Measurements from ENCODE around the gene NFIA. TPM values are rescaled to one million over a fixed set of nuclear protein-coding genes. Genes with fewer than 3 reads are reported as not detected.

Gene NFIA
- total RNA-seq, 1 donor from 2014 or later, result 2.1 TPM

GRCh38 chr1:61208831-61209230 lies 126.5 kb downstream of the NFIA start:
- DNase-seq (ENCODE audit: low read depth), result no peak

GRCh38 chr1:61210435-61211154 lies 128.2 kb downstream of the NFIA start:
- DNase-seq (ENCODE audit: low read depth), result no peak

- no peak for DNase-seq (ENCODE audit: low read depth)
Measured at GRCh38 chr1:61213245-61214011, 131.1 kb downstream of the NFIA start.

GRCh38 chr1:61215119-61215518 lies 132.8 kb downstream of the NFIA start:
- no peak for DNase-seq (ENCODE audit: low read depth)

- no peak for DNase-seq (ENCODE audit: low read depth)
Measured at GRCh38 chr1:61215676-61216289, 133.4 kb downstream of the NFIA start.

- DNase-seq (ENCODE audit: low read depth), result no peak
Measured at GRCh38 chr1:61220536-61220935, 138.2 kb downstream of the NFIA start.

- DNase-seq (ENCODE audit: low read depth), result no peak
Measured at GRCh38 chr1:61221642-61222041, 139.3 kb downstream of the NFIA start.

GRCh38 chr1:61222240-61222639 lies 139.9 kb downstream of the NFIA start:
- DNase-seq (ENCODE audit: low read depth), result no peak

GRCh38 chr1:61223140-61223539 lies 140.8 kb downstream of the NFIA start:
- no peak for DNase-seq (ENCODE audit: low read depth)

GRCh38 chr1:61224609-61225008 lies 142.2 kb downstream of the NFIA start:
- no peak for DNase-seq (ENCODE audit: low read depth)

- no peak for DNase-seq (ENCODE audit: low read depth)
Measured at GRCh38 chr1:61225478-61225877, 143.1 kb downstream of the NFIA start.

GRCh38 chr1:61226791-61227567 lies 144.6 kb downstream of the NFIA start:
- no peak for DNase-seq (ENCODE audit: low read depth)

GRCh38 chr1:61227857-61228550 lies 145.6 kb downstream of the NFIA start:
- no peak for DNase-seq (ENCODE audit: low read depth)

- no peak for DNase-seq (ENCODE audit: low read depth)
Measured at GRCh38 chr1:61230523-61230922, 148.2 kb downstream of the NFIA start.

- DNase-seq (ENCODE audit: low read depth), result no peak
Measured at GRCh38 chr1:61231795-61232194, 149.4 kb downstream of the NFIA start.

GRCh38 chr1:61233121-61233660 lies 150.8 kb downstream of the NFIA start:
- DNase-seq (ENCODE audit: low read depth), result no peak

- DNase-seq (ENCODE audit: low read depth), result no peak
Measured at GRCh38 chr1:61234587-61234919, 152.2 kb downstream of the NFIA start.

- no peak for DNase-seq (ENCODE audit: low read depth)
Measured at GRCh38 chr1:61237147-61237546, 154.8 kb downstream of the NFIA start.

- DNase-seq (ENCODE audit: low read depth), result no peak
Measured at GRCh38 chr1:61237659-61238358, 155.4 kb downstream of the NFIA start.

- no peak for DNase-seq (ENCODE audit: low read depth)
Measured at GRCh38 chr1:61238359-61238665, 156.0 kb downstream of the NFIA start.
